K562 (cell line): Measurements from ENCODE around the gene LAMA4. TPM values are rescaled to one million over a fixed set of nuclear protein-coding genes. Genes with fewer than 3 reads are reported as not detected.

Source experiments
- ATAC-seq: fragments of 200-7000 bp; cut with Tn5 transposase; 3 replicates; pipeline ENCODE4 v1.9.1; 2020; ENCODE audit warnings: moderate library complexity
- BruUV-seq: library from RNA; stranded (reverse); fragments of 400-500 nt; replicated peaks from 2 replicates; lab custom pipeline; 2021; lab: Mats Ljungman, UMichigan
- CTCF ChIA-PET: fragments of 300-600 bp; formaldehyde crosslinking; extraction: SDS; loops from one replicate; lab custom pipeline; 2021; ENCODE audit warnings: low intra/inter-chr PET ratio; lab: Yijun Ruan, JAX
- POLR2A ChIA-PET: fragments of 300-600, 350-650 bp; sonication (Branson Sonifier 250); formaldehyde crosslinking; extraction: SDS; loops from one replicate; lab custom pipeline; 2021; ENCODE audit warnings: antibody characterized with exemption, inconsistent platforms; lab: Yijun Ruan, JAX
- DNase-seq, 4 experiments: peaks; one replicate each; pipeline versions ENCODE4 v3.0.0 to v3.0.0-alpha.2; 2011 to 2018; ENCODE audit warnings: low spot score in 3 of 4, mixed read lengths in 3 of 4; ENCODE audit errors: extremely low read depth in 1 of 4
- FAIRE-seq: peaks from 2 replicates; lab custom pipeline; 2011; peaks lifted over from hg19 to GRCh38; lab: Jason Lieb, UNC
- H2AFZ ChIP-seq: 2 replicates; pipeline ENCODE4 v1.6.0; 2011; ENCODE audit warnings: low read depth, low read length, control low read depth, inconsistent platforms
- H3K27ac ChIP-seq: fragments of 200-600 bp; 3 replicates; pipeline ENCODE4 v1.8.0; 2011; ENCODE audit warnings: low read depth, mild to moderate bottlenecking, control low read depth, inconsistent platforms, low read length, moderate library complexity, mixed read lengths; ENCODE audit errors: extremely low read depth
- H3K27me3 ChIP-seq, 2 experiments: fragments of 300-600 bp in 1 of 2; 2 replicates in 1 of 2; 3 replicates in 1 of 2; pipeline versions ENCODE4 v1.6.0 to v1.8.0; 2011; ENCODE audit warnings: inconsistent platforms in 2 of 2, low read length in 2 of 2, mild to moderate bottlenecking in 1 of 2, mixed read lengths in 1 of 2, moderate library complexity in 1 of 2; ENCODE audit not compliant: control insufficient read depth in 2 of 2, insufficient read depth in 2 of 2
- H3K36me3 ChIP-seq: fragments of 300-600 bp; 3 replicates; pipeline ENCODE4 v1.8.0; 2011; ENCODE audit warnings: mild to moderate bottlenecking, low read length, inconsistent platforms; ENCODE audit not compliant: control insufficient read depth, insufficient read depth
- H3K4me1 ChIP-seq, 2 experiments: fragments of 200-600 bp in 1 of 2; replicated peaks in 1 of 2; 2 replicates in 1 of 2; 3 replicates in 1 of 2; pipeline versions ENCODE4 v1.5.1 to v1.8.0; 2011; ENCODE audit warnings: inconsistent platforms in 2 of 2, low read length in 2 of 2, mild to moderate bottlenecking in 1 of 2, mixed read lengths in 1 of 2, moderate library complexity in 1 of 2; ENCODE audit not compliant: control insufficient read depth in 2 of 2, insufficient read depth in 2 of 2
- H3K4me2 ChIP-seq: 2 replicates; pipeline ENCODE4 v1.6.1; 2011; ENCODE audit warnings: low read length, control low read depth, inconsistent platforms, mixed read lengths; ENCODE audit not compliant: insufficient read depth
- H3K4me3 ChIP-seq: fragments of 200-600 bp; sonication (generic), shearing (Covaris generic); 2 replicates; pipeline ENCODE4 v1.5.1; 2016; ENCODE audit warnings: control low read depth, inconsistent platforms
- H3K79me2 ChIP-seq: fragments of 200-600 bp; 3 replicates; pipeline ENCODE4 v1.8.0; 2011; ENCODE audit warnings: low read length, inconsistent platforms; ENCODE audit not compliant: control insufficient read depth, insufficient read depth
- H3K9ac ChIP-seq, 2 experiments: 2 replicates each; pipeline versions ENCODE4 v1.6.0 to v1.6.1; 2011; ENCODE audit warnings: low read depth in 2 of 2, low read length in 2 of 2, control low read depth in 1 of 2, inconsistent platforms in 1 of 2, mild to moderate bottlenecking in 1 of 2, mixed read lengths in 1 of 2; ENCODE audit not compliant: insufficient read depth in 1 of 2
- H3K9me1 ChIP-seq: one replicate; pipeline ENCODE4 v1.6.0; 2011; ENCODE audit warnings: inconsistent platforms, mild to moderate bottlenecking, low read length, moderate library complexity; ENCODE audit not compliant: control insufficient read depth, insufficient read depth
- H3K9me3 ChIP-seq: replicated peaks from 2 replicates; pipeline ENCODE4 v1.5.1; 2011; ENCODE audit warnings: low read depth, low read length, inconsistent platforms; ENCODE audit not compliant: control insufficient read depth, insufficient read depth
- H4K20me1 ChIP-seq: replicated peaks from 2 replicates; pipeline ENCODE4 v1.6.1; 2011; ENCODE audit warnings: low read length, inconsistent platforms, mixed read lengths; ENCODE audit not compliant: control insufficient read depth, insufficient read depth
- EHMT2 ChIP-seq: fragments of 450-650 bp; IDR thresholded peaks from 2 replicates; pipeline ENCODE4 v1.6.1; 2018; ENCODE audit warnings: antibody characterized with exemption
- HLTF ChIP-seq: fragments of 450-650 bp; IDR thresholded peaks from 2 replicates; pipeline ENCODE4 v1.6.1; 2016
- JUN ChIP-seq, 2 experiments: sonication (generic) in 1 of 2; formaldehyde crosslinking in 1 of 2; IDR thresholded peaks; 2 replicates each; pipeline versions ENCODE4 v1.6.1 to v1.8.0; 2012 to 2022; ENCODE audit warnings: borderline replicate concordance in 2 of 2, mild to moderate bottlenecking in 2 of 2, improper control_type of control experiment in 1 of 2, low read depth in 1 of 2, low read length in 1 of 2, missing genetic modification reagents in 1 of 2
- KHSRP ChIP-seq: fragments of 450-650 bp; IDR thresholded peaks from 2 replicates; pipeline ENCODE4 v1.6.1; 2017
- MCM2 ChIP-seq: fragments of 450-650 bp; IDR thresholded peaks from 2 replicates; pipeline ENCODE4 v1.6.1; 2017; ENCODE audit warnings: low read depth, mild to moderate bottlenecking
- PRPF4 ChIP-seq: fragments of 200-400 bp; formaldehyde crosslinking; IDR thresholded peaks from one replicate; pipeline ENCODE4 v1.6.1; 2017; ENCODE audit warnings: low read length, low read depth, mild to moderate bottlenecking; ENCODE audit not compliant: insufficient read depth, poor library complexity, severe bottlenecking
- TCF7 ChIP-seq: sonication (generic); IDR thresholded peaks from 2 replicates; pipeline ENCODE4 v1.6.1; 2016; ENCODE audit warnings: antibody characterized with exemption, borderline replicate concordance
- TEAD4 ChIP-seq, 2 experiments: sonication (generic) in 1 of 2; formaldehyde crosslinking in 1 of 2; IDR thresholded peaks; 2 replicates each; pipeline versions ENCODE4 v1.6.1 to v1.8.0; 2012 to 2022; ENCODE audit warnings: borderline replicate concordance in 1 of 2, inconsistent platforms in 1 of 2, low read length in 1 of 2, mild to moderate bottlenecking in 1 of 2, missing genetic modification reagents in 1 of 2
- ZBTB7A ChIP-seq: IDR thresholded peaks from 2 replicates; pipeline ENCODE4 v1.6.1; 2011; ENCODE audit warnings: low read depth, mild to moderate bottlenecking, low read length, moderate library complexity, borderline replicate concordance; ENCODE audit not compliant: control insufficient read depth
- ZNF507 ChIP-seq: conservative IDR thresholded peaks from 2 replicates; pipeline ENCODE4 v1.6.1; 2017; ENCODE audit warnings: missing genetic modification characterization, missing compliant biosample characterization
- ZNF696 ChIP-seq: fragments of 250-450 bp; sonication (Bioruptor Pico); conservative IDR thresholded peaks from 2 replicates; pipeline ENCODE4 v1.4.0; 2020; ENCODE audit warnings: mild to moderate bottlenecking, moderate library complexity
- WGBS: fragments of 100-300 bp; shearing (Covaris generic); methylation state at CpG from one replicate; pipeline ENCODE4 v1.1.6; 2016; ENCODE audit warnings: low coverage, mixed read lengths; ENCODE audit not compliant: insufficient coverage; ENCODE audit errors: missing lambda C conversion rate; 5-methylcytosine and 5-hydroxymethylcytosine counted together
- in situ Hi-C: fragments of 300-500 bp; cut with MboI; formaldehyde crosslinking; loops from 4 replicates; pipeline ENCODE4 v1.15.0; 2018; ENCODE audit warnings: inconsistent platforms, mixed read lengths
- intact Hi-C: fragments of 100-400 bp; cut with micrococcal nuclease; formaldehyde crosslinking; loops from 2 replicates; pipeline ENCODE4 v1.14.2; 2022
- polyA plus RNA-seq, 8 experiments: library from polyadenylated mRNA; depleted of rRNA in 4 of 8; stranded (reverse) in 5 of 8; unstranded in 3 of 8; fragments of >200 nt; fragmentation: Nextera tagmentation in 2 of 8; fragmentation: Illumina TruSeq in 1 of 8; extraction: Ambion mirVana in 2 of 8; extraction: Trizol in 1 of 8; gene quantifications; 2 replicates each; pipeline versions ENCODE4 v1.2.1 to v1.2.3, GENCODE V29; 2011 to 2014; ENCODE audit warnings: inconsistent platforms in 1 of 8, missing spikeins in 1 of 8
- total RNA-seq, 7 experiments: library from RNA; depleted of rRNA in 6 of 7; stranded (reverse); fragments of >200 nt in 6 of 7; fragmentation: Illumina TruSeq in 2 of 7; extraction: Trizol in 2 of 7; gene quantifications; 2 replicates each; pipeline versions ENCODE4 v1.2.1 to v1.2.3, GENCODE V29; 2011 to 2021; ENCODE audit warnings: low replicate concordance in 1 of 7
- TF ChIP-seq, protein P1 (sequence below): IDR thresholded peaks from 3 replicates; pipeline ENCODE4 v1.6.1; 2011; ENCODE audit warnings: borderline replicate concordance, mild to moderate bottlenecking, moderate library complexity; ENCODE audit not compliant: insufficient read length; ENCODE audit errors: extremely low read depth

The LAMA4 gene
- total and polyA plus RNA-seq, 9 of the 15 experiments (the other 6 are each of a cell fraction or from before 2014, with no cell fraction given), result 0.05 to 2.9 (median 0.51) TPM

DNA sequence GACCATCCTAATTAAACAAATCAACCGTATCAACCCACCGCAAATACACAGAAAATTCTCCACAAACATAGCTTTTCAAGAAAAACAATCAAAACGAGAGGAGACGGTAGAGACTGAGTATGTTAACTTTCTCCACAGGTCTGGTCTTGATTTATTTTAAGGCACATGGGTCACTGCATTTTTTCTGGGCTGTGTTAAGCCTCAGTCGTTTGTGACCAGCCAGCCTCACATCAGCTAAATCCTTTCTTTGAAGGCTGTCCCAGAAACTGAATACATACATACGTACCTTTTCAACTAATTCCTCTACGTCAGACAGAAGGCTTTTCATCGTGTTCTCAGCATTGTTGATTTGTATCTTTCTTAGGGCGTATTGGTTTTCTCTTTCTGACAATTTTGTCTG is 69.4 kb downstream of the LAMA4 start:
- H3K79me2 ChIP-seq, result no peaks in the 10 kb centered on the region
- peaks cover 4 to 8% of the 10 kb centered on the region in 2 experiments; a peak in 3 of 5 replicates for H3K27me3 ChIP-seq
- no peak overlapping the region for H3K4me3 ChIP-seq
- no peaks in the 10 kb centered on the region for H3K9me3 ChIP-seq
- no peaks in the 10 kb centered on the region for H3K9me1 ChIP-seq
- TF ChIP-seq EHMT2 (no peak), ZNF507 (tag) (no peak), JUN (IDR thresholded peaks at IDR 0.05; ENCODE audit: borderline replicate concordance, low read depth, low read length) (no peak), JUN (CRISPR knock-in tag; IDR thresholded peaks at IDR 0.05; ENCODE audit: borderline replicate concordance) (no peak), MCM2 (no peak), ZBTB7A (no peak), KHSRP (no peak), HLTF (no peak), TEAD4 (IDR thresholded peaks at IDR 0.05; ENCODE audit: low read length) (no peak), TEAD4 (CRISPR knock-in tag; IDR thresholded peaks at IDR 0.05; ENCODE audit: borderline replicate concordance) (no peak), TCF7 (no peak), ZNF696 (CRISPR knock-in tag) (no peak), PRPF4 (no peak)
- TF ChIP-seq, protein P1, sequence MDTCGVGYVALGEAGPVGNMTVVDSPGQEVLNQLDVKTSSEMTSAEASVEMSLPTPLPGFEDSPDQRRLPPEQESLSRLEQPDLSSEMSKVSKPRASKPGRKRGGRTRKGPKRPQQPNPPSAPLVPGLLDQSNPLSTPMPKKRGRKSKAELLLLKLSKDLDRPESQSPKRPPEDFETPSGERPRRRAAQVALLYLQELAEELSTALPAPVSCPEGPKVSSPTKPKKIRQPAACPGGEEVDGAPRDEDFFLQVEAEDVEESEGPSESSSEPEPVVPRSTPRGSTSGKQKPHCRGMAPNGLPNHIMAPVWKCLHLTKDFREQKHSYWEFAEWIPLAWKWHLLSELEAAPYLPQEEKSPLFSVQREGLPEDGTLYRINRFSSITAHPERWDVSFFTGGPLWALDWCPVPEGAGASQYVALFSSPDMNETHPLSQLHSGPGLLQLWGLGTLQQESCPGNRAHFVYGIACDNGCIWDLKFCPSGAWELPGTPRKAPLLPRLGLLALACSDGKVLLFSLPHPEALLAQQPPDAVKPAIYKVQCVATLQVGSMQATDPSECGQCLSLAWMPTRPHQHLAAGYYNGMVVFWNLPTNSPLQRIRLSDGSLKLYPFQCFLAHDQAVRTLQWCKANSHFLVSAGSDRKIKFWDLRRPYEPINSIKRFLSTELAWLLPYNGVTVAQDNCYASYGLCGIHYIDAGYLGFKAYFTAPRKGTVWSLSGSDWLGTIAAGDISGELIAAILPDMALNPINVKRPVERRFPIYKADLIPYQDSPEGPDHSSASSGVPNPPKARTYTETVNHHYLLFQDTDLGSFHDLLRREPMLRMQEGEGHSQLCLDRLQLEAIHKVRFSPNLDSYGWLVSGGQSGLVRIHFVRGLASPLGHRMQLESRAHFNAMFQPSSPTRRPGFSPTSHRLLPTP, result no peak
- intact Hi-C loops, result loop anchor here (5.0 to 10.0 kb wide), 3 partner anchors 187 to 1720 kb away; partner anchors contain the start of gene MARCKS
- ChIA-PET POLR2A (interaction anchor here (0.5 kb wide), 1 partner anchor 126 kb away, joined by 4 read pairs; no protein-coding TSS in a partner anchor), CTCF (no interaction called here)
- no peak for DNase-seq
- no peaks in the 10 kb centered on the region for H3K36me3 ChIP-seq
- FAIRE-seq, result no peak
- BruUV-seq, result no TSS peak
- in situ Hi-C loops, result loop anchor here (25.0 kb wide), 1 partner anchor 1727 kb away; no protein-coding TSS in a partner anchor
- no peak overlapping the region for H2AFZ ChIP-seq
- no peak for ATAC-seq
- no peaks in the 10 kb centered on the region for H3K4me1 ChIP-seq
- 0% methylated on average over 9 of the region's 9 CpGs for WGBS
- H3K27ac ChIP-seq, result no peak overlapping the region
- H3K9ac ChIP-seq, result no peak overlapping the region
- H4K20me1 ChIP-seq, result no peaks in the 10 kb centered on the region; the same call in 1 of the 2 replicates
- H3K4me2 ChIP-seq, result no peak overlapping the region
